Uterus (tissue), 2 donors: Measurements from ENCODE around the gene ASIC2.

Experiments
- POLR2A ChIP-seq, 2 donors: fragments of 450-650 bp; IDR thresholded peaks; one replicate each; pipeline ENCODE4 v1.6.1; 2016; ENCODE audit warnings: antibody characterized with exemption in 2 of 2, mild to moderate bottlenecking in 1 of 2, moderate library complexity in 1 of 2
- TF ChIP-seq, protein P1 (sequence below), 4 experiments: fragments of 200-600 bp in 2 of 4; fragments of 450-650 bp in 2 of 4; sonication (generic) in 2 of 4; IDR thresholded peaks; one replicate each; pipeline ENCODE4 v1.5.1; 2016 to 2019; ENCODE audit warnings: antibody characterized with exemption in 4 of 4, mild to moderate bottlenecking in 2 of 4, moderate library complexity in 1 of 4

DNA sequence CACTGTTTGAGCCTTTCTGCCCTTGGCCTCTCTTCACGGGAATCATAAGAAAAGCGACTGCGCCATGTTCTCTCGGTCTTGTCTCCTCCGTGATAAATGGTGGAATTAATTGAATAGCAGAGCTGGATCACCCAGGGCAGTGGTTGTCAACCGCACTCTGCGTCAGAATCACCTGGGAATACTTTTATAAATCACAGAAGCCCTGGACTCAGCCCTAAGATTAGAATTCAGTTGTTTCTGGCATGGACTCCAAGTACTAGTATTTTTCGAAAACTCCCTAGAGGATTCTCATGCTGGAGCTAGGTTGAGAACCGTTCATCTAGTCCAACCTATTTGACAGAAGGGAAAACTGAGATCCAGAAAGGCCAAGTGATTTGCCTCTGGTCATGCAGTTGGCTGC, 237.3 kb downstream of the ASIC2 start:
- TF ChIP-seq, protein P1, sequence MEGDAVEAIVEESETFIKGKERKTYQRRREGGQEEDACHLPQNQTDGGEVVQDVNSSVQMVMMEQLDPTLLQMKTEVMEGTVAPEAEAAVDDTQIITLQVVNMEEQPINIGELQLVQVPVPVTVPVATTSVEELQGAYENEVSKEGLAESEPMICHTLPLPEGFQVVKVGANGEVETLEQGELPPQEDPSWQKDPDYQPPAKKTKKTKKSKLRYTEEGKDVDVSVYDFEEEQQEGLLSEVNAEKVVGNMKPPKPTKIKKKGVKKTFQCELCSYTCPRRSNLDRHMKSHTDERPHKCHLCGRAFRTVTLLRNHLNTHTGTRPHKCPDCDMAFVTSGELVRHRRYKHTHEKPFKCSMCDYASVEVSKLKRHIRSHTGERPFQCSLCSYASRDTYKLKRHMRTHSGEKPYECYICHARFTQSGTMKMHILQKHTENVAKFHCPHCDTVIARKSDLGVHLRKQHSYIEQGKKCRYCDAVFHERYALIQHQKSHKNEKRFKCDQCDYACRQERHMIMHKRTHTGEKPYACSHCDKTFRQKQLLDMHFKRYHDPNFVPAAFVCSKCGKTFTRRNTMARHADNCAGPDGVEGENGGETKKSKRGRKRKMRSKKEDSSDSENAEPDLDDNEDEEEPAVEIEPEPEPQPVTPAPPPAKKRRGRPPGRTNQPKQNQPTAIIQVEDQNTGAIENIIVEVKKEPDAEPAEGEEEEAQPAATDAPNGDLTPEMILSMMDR (IDR thresholded peaks at IDR 0.05) = no peak
- TF ChIP-seq POLR2A (IDR thresholded peaks at IDR 0.05) = no peak
